Ramos (cell line): ENCODE measurements around the gene PRKCH.

Experiments used
- in situ Hi-C: fragments of 300-500 bp; cut with MboI; formaldehyde crosslinking; loops from one replicate; pipeline ENCODE4 v1.14.3; 2022; ENCODE audit warnings: low sequenced_read_pairs; ENCODE audit not compliant: unreplicated experiment

The PRKCH gene

GRCh38 chr14:61479746-61480502 lies 158.5 kb downstream of the PRKCH start:
- in situ Hi-C loops, result loop anchor here (5.0 to 25.0 kb wide), 2 partner anchors 87 to 1243 kb away; partner anchors contain the start of gene PPM1A

GRCh38 chr14:61480704-61481285 lies 159.4 kb downstream of the PRKCH start:
- in situ Hi-C loops, result loop anchor here (5.0 to 25.0 kb wide), 2 partner anchors 87 to 1243 kb away; partner anchors contain the start of gene PPM1A

DNA sequence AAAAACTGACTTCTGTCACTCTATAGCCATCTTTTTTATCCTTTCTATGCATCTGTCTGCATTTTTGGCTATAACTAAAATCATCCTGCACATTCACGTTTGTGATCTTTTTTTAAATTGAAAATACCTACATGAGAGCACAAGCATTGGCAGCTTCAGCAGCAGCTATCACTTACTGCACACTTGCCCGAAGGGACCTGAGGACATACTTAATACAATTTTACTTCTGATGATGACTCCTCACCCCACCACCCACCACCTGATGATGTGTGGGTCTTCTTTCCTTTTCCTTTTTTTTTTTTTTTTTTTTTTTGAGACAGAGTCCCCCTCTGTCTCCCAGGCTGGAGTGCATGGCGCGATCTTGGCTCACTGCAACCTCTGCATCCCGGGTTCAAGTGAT lies 160.3 kb downstream of the PRKCH start:
- in situ Hi-C loops, result loop anchor here (5.0 to 25.0 kb wide), 2 partner anchors 86 to 1244 kb away; partner anchors contain the start of gene PPM1A

- in situ Hi-C loops, result loop anchor here (5.0 to 25.0 kb wide), 2 partner anchors 85 to 1245 kb away; partner anchors contain the start of gene PPM1A
These were observed 161.2 kb downstream of the PRKCH start for GRCh38 chr14:61482348-61483206.

DNA sequence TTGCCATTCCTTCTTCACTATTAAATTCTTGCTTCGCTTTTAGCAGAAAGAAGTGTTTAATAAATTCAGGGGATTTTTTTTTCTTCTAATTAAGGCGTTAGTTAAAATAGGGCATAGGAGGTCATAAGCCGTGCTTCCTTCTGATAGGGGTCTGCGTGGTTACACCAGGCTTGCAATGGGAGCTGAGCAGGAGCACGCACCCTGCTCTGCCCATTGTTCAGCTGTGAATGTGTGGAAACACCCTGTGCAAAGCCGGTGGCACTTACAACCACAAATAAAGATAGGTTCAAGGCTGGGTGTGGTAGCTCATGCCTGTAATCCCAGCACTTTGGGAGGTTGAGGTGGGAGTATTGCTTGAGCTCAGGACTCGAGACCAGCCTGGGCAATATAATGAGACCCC lies 162.1 kb downstream of the PRKCH start:
- in situ Hi-C loops, result loop anchor here (5.0 to 25.0 kb wide), 2 partner anchors 84 to 1246 kb away; partner anchors contain the start of gene PPM1A

- in situ Hi-C loops, result loop anchor here (5.0 to 25.0 kb wide), 2 partner anchors 83 to 1247 kb away; partner anchors contain the start of gene PPM1A
These were observed 162.7 kb downstream of the PRKCH start for GRCh38 chr14:61484031-61484430.

GRCh38 chr14:61484826-61485584 lies 163.6 kb downstream of the PRKCH start:
- in situ Hi-C loops, result loop anchor here (5.0 to 25.0 kb wide), 2 partner anchors 82 to 1248 kb away; partner anchors contain the start of gene PPM1A

GRCh38 chr14:61485661-61486060 lies 164.3 kb downstream of the PRKCH start:
- in situ Hi-C loops, result loop anchor here (25.0 kb wide), 1 partner anchor 1248 kb away; the partner anchor contains the start of gene PPM1A

- in situ Hi-C loops, result loop anchor here (25.0 kb wide), 1 partner anchor 1250 kb away; the partner anchor contains the start of gene PPM1A
These were observed 165.6 kb downstream of the PRKCH start for GRCh38 chr14:61486930-61487495.

- in situ Hi-C loops, result loop anchor here (25.0 kb wide), 1 partner anchor 1251 kb away; the partner anchor contains the start of gene PPM1A
These were observed 167.3 kb downstream of the PRKCH start for GRCh38 chr14:61488417-61489401.

DNA sequence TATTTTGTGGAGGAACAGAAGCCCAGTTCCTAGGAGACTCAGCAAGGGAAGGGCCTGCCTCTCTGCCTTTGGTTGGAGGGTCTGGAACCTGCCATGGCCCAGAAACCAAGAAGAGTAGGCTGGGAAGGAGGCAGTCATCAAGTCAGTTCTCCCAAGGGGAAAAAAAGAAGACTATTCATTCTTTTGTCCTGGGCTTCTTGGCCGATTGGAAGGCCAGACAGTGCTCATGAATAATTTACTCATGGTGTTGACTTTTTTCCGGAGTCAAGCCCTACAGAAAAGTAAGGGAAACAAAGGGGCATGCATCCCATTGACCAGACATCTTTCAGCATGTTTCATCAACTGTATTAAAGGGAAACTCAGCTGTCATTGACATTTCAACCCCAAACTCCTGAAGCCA lies 168.1 kb downstream of the PRKCH start:
- in situ Hi-C loops, result loop anchor here (25.0 kb wide), 1 partner anchor 1252 kb away; the partner anchor contains the start of gene PPM1A

- in situ Hi-C loops, result loop anchor here (25.0 kb wide), 1 partner anchor 1253 kb away; the partner anchor contains the start of gene PPM1A
These were observed 168.6 kb downstream of the PRKCH start for GRCh38 chr14:61489932-61490331.

DNA sequence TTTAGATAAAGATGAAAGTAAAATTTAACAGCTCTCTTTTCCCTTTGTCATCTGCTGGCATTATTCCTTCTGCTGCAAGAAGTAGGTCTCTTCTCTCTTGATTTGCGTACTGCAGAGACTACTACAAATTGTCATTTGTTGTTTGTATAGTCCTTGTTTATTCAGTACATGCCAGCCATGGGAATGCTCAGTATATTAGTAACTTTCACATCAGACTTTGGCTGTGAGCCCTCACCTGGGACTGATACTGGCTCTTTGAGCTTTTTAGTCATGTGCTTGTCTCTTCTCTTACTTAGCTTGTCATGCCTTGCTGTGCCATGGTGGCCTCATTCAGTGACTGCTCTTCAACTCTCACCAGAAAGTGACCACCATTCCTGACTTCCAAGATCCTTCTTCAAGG lies 169.8 kb downstream of the PRKCH start:
- in situ Hi-C loops, result loop anchor here (25.0 kb wide), 1 partner anchor 1254 kb away; the partner anchor contains the start of gene PPM1A

- in situ Hi-C loops, result loop anchor here (25.0 kb wide), 1 partner anchor 1255 kb away; the partner anchor contains the start of gene PPM1A
These were observed 170.6 kb downstream of the PRKCH start for GRCh38 chr14:61491876-61492434.

GRCh38 chr14:61492474-61492873 lies 171.1 kb downstream of the PRKCH start:
- in situ Hi-C loops, result loop anchor here (25.0 kb wide), 1 partner anchor 1255 kb away; the partner anchor contains the start of gene PPM1A

- in situ Hi-C loops, result loop anchor here (25.0 kb wide), 1 partner anchor 1256 kb away; the partner anchor contains the start of gene PPM1A
These were observed 171.9 kb downstream of the PRKCH start for GRCh38 chr14:61493239-61493638.

GRCh38 chr14:61494018-61494417 lies 172.6 kb downstream of the PRKCH start:
- in situ Hi-C loops, result loop anchor here (25.0 kb wide), 1 partner anchor 1257 kb away; the partner anchor contains the start of gene PPM1A
